GM12892 (cell line): ENCODE measurements around the gene FAM76A.
"Not testable (repeated sequence)": the region's sequence is repeated elsewhere in the genome, so short reads cannot be mapped to it uniquely, and the experiment has no call there.

Experiments
- DNase-seq: peaks from one replicate; pipeline ENCODE4 v3.0.0; 2011; ENCODE audit not compliant: insufficient read length
- FAIRE-seq: peaks from 2 replicates; lab custom pipeline; 2011; peaks lifted over from hg19 to GRCh38; lab: Jason Lieb, UNC
- POLR2A ChIP-seq: IDR thresholded peaks from 2 replicates; pipeline ENCODE4 v1.6.1; 2011; ENCODE audit warnings: low read depth, low read length, control low read depth
- POLR2AphosphoS5 ChIP-seq: IDR thresholded peaks from 2 replicates; pipeline ENCODE4 v1.6.1; 2011; ENCODE audit warnings: low read depth, low read length, control low read depth
- TAF1 ChIP-seq: IDR thresholded peaks from 2 replicates; pipeline ENCODE4 v1.6.1; 2011; ENCODE audit warnings: low read depth, mild to moderate bottlenecking, control low read depth, low read length, borderline replicate concordance

FAM76A gene

DNA sequence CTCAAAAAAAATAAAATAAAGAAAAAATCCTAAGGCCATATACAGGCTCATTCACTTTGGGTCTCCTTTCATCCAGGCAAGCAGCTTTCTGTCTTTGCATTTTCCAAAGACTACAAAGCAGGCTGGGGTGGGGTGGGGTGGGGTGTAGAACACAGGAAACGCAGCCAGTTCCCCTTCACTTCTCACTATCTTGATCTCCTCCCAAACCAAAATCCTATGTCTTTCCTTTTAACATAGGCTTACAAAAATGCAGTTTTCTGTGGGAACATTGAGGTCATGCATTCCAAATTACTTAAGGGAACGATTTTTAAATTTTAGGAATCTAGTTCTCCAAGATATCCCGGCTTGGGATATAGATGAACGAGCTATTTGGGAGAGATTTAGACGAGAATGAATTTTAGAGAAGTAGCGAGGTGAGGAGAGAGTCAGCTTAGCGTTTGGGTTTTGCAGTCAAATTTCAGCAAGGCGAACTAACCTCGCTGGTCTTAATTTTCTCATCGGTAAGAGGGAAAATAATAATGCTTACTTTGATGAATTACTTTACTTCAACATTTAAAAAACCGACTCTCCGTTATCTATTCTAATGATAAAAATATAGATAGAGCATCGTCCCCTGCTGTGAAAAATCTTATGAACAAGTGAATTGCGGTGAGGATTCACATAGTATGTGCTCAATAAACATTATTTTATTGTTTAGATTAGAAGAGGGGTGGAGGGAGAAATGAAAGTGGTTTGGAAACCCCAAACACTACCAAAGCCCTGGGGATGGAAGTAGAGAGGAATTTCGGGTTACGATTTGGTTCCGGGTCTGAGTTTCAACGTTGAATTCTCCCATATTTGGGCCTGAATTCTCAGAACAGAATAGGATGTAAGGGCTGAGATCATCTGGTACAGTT, 46.5 kb downstream of the FAM76A start:
- TF ChIP-seq POLR2AphosphoS5 (peak; percentile 32; the same call in 1 of the 2 replicates), POLR2A (peak; percentile 16; the same call in 1 of the 2 replicates), TAF1 (no peak; the same call in 1 of the 2 replicates)
- no peak for FAIRE-seq
- DNase-seq: no peak

- FAIRE-seq: peak; percentile 94
- DNase-seq: peak; percentile 89
- TF ChIP-seq TAF1 (peak; percentile 86; the same call in 1 of the 2 replicates), POLR2AphosphoS5 (peak; percentile 71), POLR2A (peak; percentile 74; the same call in 1 of the 2 replicates)
Observed at GRCh38 chr1:27772932-27773825, 47.4 kb downstream of the FAM76A start, which contains the start of gene STX12. TSS of gene STX12 (plus strand) at chr1:27773219. CDS start at chr1:27773308, 89 bp downstream.

DNA sequence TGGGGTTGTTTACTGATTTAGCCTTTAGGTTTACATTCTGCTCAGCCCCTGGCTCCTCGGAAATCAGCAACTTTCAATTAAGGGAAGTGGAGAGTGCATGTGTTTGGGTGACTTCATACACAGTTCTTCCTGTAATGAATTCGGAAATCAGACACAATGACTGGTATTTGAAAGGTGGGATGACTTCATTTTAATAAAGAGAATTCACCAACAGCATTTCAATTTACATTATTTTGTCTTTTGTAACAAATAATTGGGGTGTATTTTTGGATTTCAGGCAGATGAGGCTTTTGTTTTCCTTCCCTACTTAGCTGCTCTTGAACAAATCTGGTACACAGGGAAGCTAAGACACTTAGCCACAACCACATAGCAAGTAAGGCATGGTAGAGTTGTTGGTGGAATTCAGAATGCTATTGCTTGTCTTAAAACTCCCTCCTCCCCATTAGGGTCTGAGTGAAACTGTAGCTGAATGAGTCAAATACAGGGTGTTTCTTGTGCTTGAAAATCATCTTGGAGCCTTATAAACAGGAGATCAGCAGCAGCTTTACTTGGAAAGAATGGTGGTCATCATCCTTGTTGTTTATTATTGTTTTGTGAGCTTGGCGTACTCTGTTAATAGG, 48.2 kb downstream of the FAM76A start:
- TF ChIP-seq TAF1 (no peak), POLR2A (no peak), POLR2AphosphoS5 (no peak)
- DNase-seq (no peak), FAIRE-seq (peak; percentile 38)

GRCh38 chr1:27774654-27775053, 48.9 kb downstream of the FAM76A start:
- FAIRE-seq (no peak), DNase-seq (no peak)
- TF ChIP-seq POLR2A (no peak), POLR2AphosphoS5 (no peak), TAF1 (no peak)

GRCh38 chr1:27775336-27775735, 49.6 kb downstream of the FAM76A start:
- not testable (repeated sequence) for FAIRE-seq, DNase-seq

GRCh38 chr1:27776276-27776675, 50.5 kb downstream of the FAM76A start:
- FAIRE-seq: not testable (repeated sequence)

DNA sequence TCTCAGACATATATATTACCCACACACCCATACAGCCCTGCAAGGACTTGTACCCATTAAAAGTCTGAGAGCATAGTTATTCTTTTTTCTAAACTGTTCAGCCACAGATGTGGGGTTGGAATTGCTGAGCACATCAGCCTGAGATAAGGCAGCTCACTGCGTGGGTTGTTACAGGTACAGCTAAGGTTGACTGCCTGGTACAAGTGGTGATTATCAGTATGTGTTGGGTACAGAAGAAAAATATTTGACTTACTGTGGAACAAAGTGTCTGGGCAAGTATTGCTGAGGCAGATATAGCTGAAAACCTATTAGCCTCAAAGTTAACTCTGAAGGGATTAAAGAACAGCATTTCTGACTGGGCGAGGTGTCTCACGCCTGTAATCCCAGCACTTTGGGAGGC, 52.3 kb downstream of the FAM76A start:
- no peak for TF ChIP-seq TAF1
- no peak for TF ChIP-seq POLR2A
- no peak for TF ChIP-seq POLR2AphosphoS5
- DNase-seq: no peak
- FAIRE-seq: no peak

More at GRCh38 chr1:27776276-27776675, 50.5 kb downstream of the FAM76A start:
- DNase-seq: not testable (repeated sequence)

DNA sequence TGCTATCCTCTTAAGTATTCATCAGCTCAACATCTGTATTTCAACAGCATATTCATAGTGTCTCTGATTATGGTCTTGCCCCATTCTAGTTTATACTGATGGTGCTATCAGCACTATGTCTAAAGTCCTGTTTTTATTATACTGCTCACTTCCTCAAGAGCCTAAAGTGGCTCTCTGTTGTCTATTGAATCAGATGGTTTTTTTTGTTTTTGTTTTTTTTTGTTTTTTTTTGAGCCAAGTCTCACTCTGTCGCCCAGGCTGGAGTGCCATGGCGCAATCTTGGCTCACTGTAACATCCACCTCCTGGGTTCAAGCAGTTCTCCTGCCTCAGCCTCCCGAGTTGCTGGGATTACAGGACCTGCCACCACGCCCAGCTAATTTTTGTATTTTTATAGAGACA, 53.4 kb downstream of the FAM76A start:
- DNase-seq (no peak), FAIRE-seq (no peak)
- TF ChIP-seq TAF1: no peak
- no peak for TF ChIP-seq POLR2AphosphoS5
- no peak for TF ChIP-seq POLR2A

GRCh38 chr1:27782950-27783349, 57.2 kb downstream of the FAM76A start:
- FAIRE-seq (no peak), DNase-seq (no peak)
- TF ChIP-seq POLR2AphosphoS5 (no peak), TAF1 (no peak), POLR2A (no peak)

- DNase-seq: no peak
- TF ChIP-seq POLR2AphosphoS5: no peak
- no peak for TF ChIP-seq TAF1
- no peak for FAIRE-seq
Observed at GRCh38 chr1:27784700-27785099, 58.9 kb downstream of the FAM76A start.
